Stromal cell of bone marrow (primary cell): Measurements from ENCODE around the gene NTMT1.

Experiments used
- DNase-seq: peaks from one replicate; pipeline ENCODE4 v3.0.0-alpha.2; 2012; ENCODE audit warnings: low read depth

NTMT1 gene

GRCh38 chr9:129678844-129679243 is 52.9 kb downstream of the NTMT1 start:
- no peak for DNase-seq

GRCh38 chr9:129679537-129679936 is 53.6 kb downstream of the NTMT1 start:
- DNase-seq, result no peak

GRCh38 chr9:129681924-129682323 is 56.0 kb downstream of the NTMT1 start:
- DNase-seq, result no peak

DNA sequence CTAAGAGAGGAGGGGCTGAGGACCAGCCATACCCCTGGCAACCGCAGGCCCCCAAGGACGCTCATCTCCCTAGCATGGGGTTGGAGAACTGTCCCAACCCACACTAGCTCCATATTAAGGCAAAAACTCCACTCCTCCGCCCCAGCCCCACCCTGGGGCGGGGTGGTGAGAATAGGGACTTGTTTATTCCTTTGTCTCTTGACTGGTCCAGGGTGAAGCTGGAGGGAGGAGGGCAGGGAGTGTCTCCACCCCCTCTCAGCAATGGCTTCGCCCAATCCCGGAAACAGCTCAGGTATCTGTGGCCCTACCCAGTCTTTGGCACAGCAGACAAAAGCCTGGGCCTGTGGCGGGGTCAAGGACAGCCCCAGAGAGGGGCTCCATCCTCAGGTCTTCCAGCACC is 56.4 kb downstream of the NTMT1 start:
- no peak for DNase-seq

DNA sequence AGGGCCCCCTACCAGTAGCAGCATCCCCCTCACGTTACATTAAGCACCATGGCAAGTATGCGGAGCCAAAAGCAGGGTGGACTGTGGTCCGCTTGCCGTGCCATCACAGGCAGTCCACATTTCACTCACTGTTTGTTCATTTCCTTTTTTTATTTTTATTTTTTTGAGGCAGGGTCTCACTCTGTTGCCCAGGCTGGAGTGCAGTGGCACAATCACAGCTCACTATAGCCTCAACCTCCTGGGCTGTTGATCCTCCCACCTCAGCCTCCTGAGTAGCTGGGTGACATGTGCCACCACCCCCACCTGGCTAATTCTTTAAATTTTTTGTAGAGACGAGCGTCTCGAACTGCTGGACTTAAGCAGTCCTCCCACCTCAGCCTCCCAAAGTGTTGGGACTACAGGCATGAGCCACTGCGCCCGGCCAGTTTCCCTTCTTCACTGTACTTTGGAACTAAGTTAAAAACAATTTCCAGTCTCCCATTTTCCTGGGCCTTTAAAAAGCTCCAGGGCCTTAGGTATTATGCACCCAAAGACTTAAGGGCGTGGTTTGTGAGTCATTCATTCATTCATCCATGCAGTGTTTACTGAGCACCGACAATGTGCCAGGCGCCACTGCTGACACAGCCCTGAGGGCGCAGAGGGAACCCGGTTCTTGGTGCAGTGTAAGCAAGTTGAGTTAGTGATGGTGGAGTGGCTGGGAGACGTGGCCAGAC is 59.4 kb downstream of the NTMT1 start:
- no peak for DNase-seq
